ENCODE measurements around the gene MAPK10.
"Not testable (repeated sequence)": the region's sequence is repeated elsewhere in the genome, so short reads cannot be mapped to it uniquely, and the experiment has no call there.

The MAPK10 gene

GRCh38 chr4:86033171-86033570 is 326.7 kb downstream of the MAPK10 start:
- Mint-ChIP-seq H3K36me3 (ENCODE audit: low read depth) (no peaks in the 10 kb centered on the region), H3K9me3 (no peaks in the 10 kb centered on the region), H3K27ac (peak overlapping the region; percentile 92), H3K4me3 (no peak overlapping the region), H3K4me1 (peaks cover 36% of the 10 kb centered on the region), H3K27me3 (ENCODE audit: low read depth, poor library complexity) (no peaks in the 10 kb centered on the region)
- no peak for TF ChIP-seq CTCF (IDR thresholded peaks at IDR 0.05)
- no peak for DNase-seq

GRCh38 chr4:86032476-86033022 is 327.3 kb downstream of the MAPK10 start:
- Mint-ChIP-seq H3K36me3 (ENCODE audit: low read depth) (no peaks in the 10 kb centered on the region), H3K27ac (peak overlapping the region; percentile 23), H3K27me3 (ENCODE audit: low read depth, poor library complexity) (no peaks in the 10 kb centered on the region), H3K4me1 (peaks cover 36% of the 10 kb centered on the region), H3K4me3 (no peak overlapping the region), H3K9me3 (no peaks in the 10 kb centered on the region)
- DNase-seq, result no peak
- no peak for TF ChIP-seq CTCF (IDR thresholded peaks at IDR 0.05)

GRCh38 chr4:86031927-86032326 is 327.9 kb downstream of the MAPK10 start:
- H3K4me3 Mint-ChIP-seq, result no peak overlapping the region
- peaks cover 34% of the 10 kb centered on the region for H3K4me1 Mint-ChIP-seq
- H3K27me3 Mint-ChIP-seq (ENCODE audit: low read depth, poor library complexity), result no peaks in the 10 kb centered on the region
- H3K9me3 Mint-ChIP-seq, result no peaks in the 10 kb centered on the region
- no peak for TF ChIP-seq CTCF (IDR thresholded peaks at IDR 0.05)
- no peak for DNase-seq
- H3K27ac Mint-ChIP-seq, result no peak overlapping the region
- H3K36me3 Mint-ChIP-seq (ENCODE audit: low read depth), result no peaks in the 10 kb centered on the region

- Mint-ChIP-seq H3K27me3 (ENCODE audit: low read depth, poor library complexity) (no peaks in the 10 kb centered on the region), H3K36me3 (ENCODE audit: low read depth) (peaks cover 13% of the 10 kb centered on the region), H3K4me1 (peaks cover 4% of the 10 kb centered on the region), H3K4me3 (no peak overlapping the region), H3K9me3 (peaks cover 9% of the 10 kb centered on the region), H3K27ac (no peak overlapping the region)
- no peak for DNase-seq
- no peak for TF ChIP-seq CTCF (IDR thresholded peaks at IDR 0.05)
Observed at GRCh38 chr4:86026720-86027119, 333.1 kb downstream of the MAPK10 start.

- not testable (repeated sequence) for H3K27ac Mint-ChIP-seq; H3K4me1 Mint-ChIP-seq; DNase-seq; H3K27me3 Mint-ChIP-seq (ENCODE audit: low read depth, poor library complexity); H3K4me3 Mint-ChIP-seq
- H3K9me3 Mint-ChIP-seq, result peaks cover 15% of the 10 kb centered on the region
- peaks cover 27% of the 10 kb centered on the region for H3K36me3 Mint-ChIP-seq (ENCODE audit: low read depth)
Observed at GRCh38 chr4:86021671-86022070, 338.2 kb downstream of the MAPK10 start.

- Mint-ChIP-seq H3K36me3 (ENCODE audit: low read depth) (peaks cover 27% of the 10 kb centered on the region), H3K9me3 (peaks cover 15% of the 10 kb centered on the region), H3K4me1 (peaks cover 4% of the 10 kb centered on the region), H3K27me3 (ENCODE audit: low read depth, poor library complexity) (no peaks in the 10 kb centered on the region), H3K4me3 (no peak overlapping the region), H3K27ac (no peak overlapping the region)
- no peak for DNase-seq
- TF ChIP-seq CTCF (IDR thresholded peaks at IDR 0.05), result no peak
Observed at GRCh38 chr4:86019906-86020305, 339.9 kb downstream of the MAPK10 start.
